Measurements from ENCODE around the gene CTCF. TPM values are rescaled to one million over a fixed set of nuclear protein-coding genes. Genes with fewer than 3 reads are reported as not detected.

Gene CTCF
- total RNA-seq, 1 donor from 2014 or later, result 62.0 TPM

DNA sequence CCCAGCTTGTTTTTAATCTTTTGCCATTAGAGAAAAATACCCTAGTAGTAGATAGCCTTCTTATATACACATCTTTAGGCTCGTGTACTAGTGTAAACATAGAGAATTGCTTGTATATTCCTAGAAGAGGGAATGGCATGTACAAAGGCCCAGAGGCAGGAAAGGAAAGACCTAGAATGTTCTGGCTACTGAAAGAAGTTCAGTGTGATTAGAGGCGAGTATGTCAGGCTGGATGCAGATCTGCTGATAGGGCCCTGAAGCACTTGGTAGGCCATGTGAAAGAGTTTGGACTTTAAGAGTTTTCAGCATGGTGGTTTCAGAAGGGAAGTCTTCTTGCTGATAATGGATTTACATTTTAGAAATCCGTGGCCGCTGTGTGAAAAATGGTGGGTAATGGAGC lies 17.4 kb downstream of the CTCF start:
- FAIRE-seq, result no peak
- DNase-seq (ENCODE audit: low spot score in 2 of 2), result no peak

DNA sequence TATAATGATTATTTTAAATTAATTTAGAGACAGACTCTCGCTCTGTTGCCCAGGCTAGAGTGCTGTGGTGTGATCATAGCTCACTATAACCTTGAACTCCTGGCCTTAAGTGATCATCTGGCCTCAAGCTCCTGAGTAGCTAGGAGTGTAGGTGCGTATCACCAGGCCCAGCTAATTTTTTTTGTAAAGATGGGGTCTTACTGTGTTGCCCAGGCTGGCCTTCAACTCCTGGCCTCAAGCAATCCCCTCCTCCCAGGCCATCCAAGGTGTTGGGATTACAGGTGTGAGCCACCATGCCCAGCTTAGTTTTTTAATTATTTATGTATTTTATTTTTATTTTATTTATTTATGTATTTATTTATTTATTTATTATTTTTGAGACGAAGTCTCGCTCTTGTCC lies 17.9 kb downstream of the CTCF start:
- FAIRE-seq, result no peak
- DNase-seq (ENCODE audit: low spot score in 2 of 2), result no peak

DNA sequence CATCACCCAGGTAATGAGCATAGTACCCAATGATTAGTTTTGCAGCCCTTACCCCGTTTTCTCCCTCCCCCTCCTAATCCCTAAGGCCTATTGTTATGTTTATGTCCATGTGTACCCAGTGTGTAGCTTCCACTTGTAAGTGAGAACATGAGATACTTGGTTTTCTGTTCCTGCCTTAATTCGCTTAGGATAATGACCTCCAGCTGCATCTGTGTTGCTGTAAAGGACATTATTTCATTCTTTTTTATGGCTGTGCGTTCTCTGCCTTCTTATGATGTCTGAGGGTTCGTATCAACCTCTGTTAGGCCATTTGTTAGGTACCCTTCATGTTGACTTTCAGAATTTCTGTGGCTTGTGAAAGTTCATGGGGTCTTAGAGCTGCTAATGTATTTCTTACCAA lies 31.0 kb downstream of the CTCF start:
- FAIRE-seq, result no peak
- DNase-seq (ENCODE audit: low spot score in 2 of 2), result no peak

GRCh38 chr16:67593701-67594100 lies 31.4 kb downstream of the CTCF start:
- DNase-seq (ENCODE audit: low spot score in 2 of 2), result no peak
- FAIRE-seq, result no peak

DNA sequence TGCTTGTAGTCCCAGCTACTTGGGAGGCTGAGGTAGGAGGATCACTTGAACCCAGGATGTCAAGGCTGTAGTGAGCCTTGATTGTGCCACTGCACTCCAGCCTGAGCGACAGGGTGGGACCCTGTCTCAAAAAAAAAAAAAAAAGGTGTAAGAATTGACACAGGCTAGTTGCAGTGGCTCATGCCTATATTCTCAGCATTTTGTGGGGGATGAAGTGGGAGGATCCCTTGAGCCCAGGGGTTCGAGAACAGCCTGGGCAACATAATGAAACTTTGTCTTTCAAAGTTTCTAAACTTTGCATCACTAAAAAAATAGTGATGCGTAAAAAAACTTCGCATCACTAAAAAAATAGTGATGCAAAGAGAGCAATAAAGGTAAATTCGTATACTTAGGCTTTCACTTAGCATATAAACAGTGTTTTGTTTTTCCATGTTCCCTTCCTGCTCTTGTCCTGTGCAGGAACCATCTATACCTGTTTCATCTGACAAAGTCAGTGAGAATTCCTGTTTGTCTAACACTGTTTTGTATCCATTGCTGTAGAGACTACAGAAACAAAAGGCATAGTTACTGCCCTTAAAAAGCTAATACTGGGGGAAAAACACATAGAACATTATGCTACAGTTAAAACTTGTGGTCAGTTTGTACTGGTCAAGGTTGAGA lies 32.1 kb downstream of the CTCF start:
- FAIRE-seq (no peak), DNase-seq (ENCODE audit: low spot score in 2 of 2) (no peak)

DNA sequence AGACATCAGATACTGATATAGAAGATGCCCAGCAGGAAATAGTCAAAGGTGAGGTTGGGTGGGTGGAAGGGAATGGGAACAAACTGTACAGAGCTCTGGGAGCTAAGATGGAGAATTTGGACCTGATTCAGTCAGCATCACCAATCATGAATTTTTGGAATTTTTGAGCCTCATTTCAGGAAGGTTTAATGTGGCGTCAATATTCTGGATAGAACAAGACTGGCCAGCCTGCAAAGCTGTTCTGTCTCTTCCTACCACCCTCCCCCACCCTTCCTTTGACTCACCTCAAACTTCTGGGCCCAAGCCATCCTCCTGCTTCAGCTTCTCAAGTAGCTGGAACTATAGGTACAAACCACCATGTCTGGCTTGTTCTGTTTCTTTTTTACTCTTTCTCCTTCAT lies 32.6 kb downstream of the CTCF start:
- DNase-seq (ENCODE audit: low spot score in 2 of 2) (no peak), FAIRE-seq (no peak)

GRCh38 chr16:67598527-67598926 lies 36.2 kb downstream of the CTCF start:
- no peak for FAIRE-seq
- DNase-seq (ENCODE audit: low spot score in 2 of 2), result no peak

DNA sequence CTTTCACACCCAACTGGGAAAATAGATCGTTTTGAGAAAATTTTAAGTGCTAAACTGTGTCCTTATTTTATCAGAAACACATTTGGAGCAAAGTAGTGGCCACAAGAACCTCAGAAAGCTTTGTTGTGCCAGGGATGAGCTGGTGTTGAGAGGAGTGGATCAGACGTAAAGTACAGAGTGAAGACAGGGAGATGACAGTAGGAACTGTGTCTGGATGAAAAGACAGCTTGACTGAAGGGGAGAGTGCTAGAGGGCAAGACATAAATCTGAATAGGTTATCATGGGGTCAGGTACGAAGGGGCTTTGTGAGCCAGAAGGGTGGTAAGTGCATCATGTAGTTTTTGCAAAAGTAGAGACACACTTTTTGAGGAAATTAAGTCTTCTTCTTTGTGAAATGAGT lies 43.3 kb downstream of the CTCF start:
- no peak for DNase-seq (ENCODE audit: low spot score in 2 of 2)
- no peak for FAIRE-seq

DNA sequence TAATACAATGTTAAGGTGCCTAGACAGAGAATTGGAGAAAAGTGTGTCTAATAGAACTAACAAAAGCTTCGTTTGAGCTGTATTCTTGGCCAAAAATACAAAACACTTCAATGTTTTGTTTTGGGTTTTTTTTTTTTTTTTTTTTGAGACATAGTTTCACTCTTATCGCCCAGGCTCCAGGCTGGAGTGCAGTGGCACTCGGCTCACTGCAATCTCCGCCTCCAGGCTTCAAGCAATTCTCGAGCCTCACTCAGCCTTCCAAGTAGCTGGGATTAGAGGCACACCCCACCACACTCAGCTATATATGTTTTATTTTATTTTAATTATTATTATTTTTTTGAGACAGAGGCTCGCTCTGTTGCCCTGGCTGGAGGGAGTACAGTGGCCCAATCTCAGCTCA lies 44.3 kb downstream of the CTCF start:
- FAIRE-seq (no peak), DNase-seq (ENCODE audit: low spot score in 2 of 2) (no peak)

GRCh38 chr16:67608364-67608763 lies 46.0 kb downstream of the CTCF start:
- no peak for FAIRE-seq
- no peak for DNase-seq (ENCODE audit: low spot score in 2 of 2)

GRCh38 chr16:67613808-67614207 lies 51.5 kb downstream of the CTCF start:
- FAIRE-seq (no peak), DNase-seq (ENCODE audit: low spot score in 2 of 2) (no peak)

- FAIRE-seq, result no peak
- DNase-seq (ENCODE audit: low spot score in 2 of 2), result no peak
These were observed 65.9 kb downstream of the CTCF start for GRCh38 chr16:67628216-67628615.

GRCh38 chr16:67632415-67633172 lies 70.3 kb downstream of the CTCF start:
- DNase-seq (ENCODE audit: low spot score in 2 of 2) (peak in 1 of 2 donors; percentile 17), FAIRE-seq (no peak)

- DNase-seq (ENCODE audit: low spot score in 2 of 2) (no peak), FAIRE-seq (no peak)
These were observed 74.4 kb downstream of the CTCF start for GRCh38 chr16:67636713-67637112.

DNA sequence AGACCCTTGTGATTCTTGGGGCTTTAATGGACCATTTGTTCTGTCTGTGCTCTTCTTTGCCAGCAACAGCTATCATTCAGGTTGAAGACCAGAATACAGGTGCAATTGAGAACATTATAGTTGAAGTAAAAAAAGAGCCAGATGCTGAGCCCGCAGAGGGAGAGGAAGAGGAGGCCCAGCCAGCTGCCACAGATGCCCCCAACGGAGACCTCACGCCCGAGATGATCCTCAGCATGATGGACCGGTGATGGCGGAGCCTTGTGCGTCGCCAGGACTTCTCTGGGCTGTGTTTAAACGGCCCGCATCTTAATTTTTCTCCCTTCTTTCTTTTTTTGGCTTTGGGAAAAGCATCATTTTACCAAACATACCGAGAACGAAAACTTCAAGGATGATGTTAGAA lies 75.3 kb downstream of the CTCF start:
- no peak for FAIRE-seq

DNA sequence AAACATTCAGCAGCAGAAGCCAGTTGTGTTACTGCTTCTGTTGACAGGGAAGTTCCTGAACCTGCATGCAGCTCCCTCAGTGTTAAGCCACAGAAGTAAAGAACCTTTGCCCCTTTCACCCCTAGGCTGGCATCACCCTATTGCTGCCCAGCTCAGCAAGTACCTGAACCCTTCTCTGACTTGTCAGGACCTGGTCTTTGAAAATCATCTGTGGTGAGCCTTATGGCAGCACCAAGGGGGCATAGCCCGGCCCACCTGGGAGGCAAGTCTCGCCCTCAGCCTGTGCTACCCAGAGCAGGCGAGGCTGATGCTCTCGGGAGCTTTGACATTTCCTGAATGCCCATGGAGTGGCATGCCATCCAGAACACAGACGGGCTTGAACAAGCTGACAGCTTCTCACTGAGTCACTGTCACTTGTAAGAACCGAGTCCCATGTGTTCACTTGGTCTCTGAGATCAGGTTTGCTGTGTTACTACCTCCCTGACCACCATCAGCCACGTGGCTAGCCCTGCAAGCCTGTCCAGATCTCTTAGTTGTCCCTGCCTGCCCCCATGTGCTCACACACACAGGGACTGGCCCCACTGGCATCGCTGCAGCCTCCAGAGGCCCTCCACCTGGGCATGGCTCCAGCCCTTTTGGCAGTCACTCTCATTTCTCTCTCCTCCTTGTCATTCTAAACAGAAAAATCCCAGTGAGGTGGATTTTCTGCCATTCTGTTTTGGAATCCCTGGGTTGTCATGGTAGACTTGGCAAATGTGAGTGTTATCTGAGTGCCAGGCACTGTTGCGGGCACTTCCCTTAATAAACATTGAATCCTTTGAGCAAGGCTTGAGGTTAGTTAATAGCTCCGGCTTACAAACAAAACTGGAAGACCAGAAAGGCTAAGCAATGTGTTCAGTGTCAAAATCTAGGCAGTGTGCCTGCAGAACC lies 79.7 kb downstream of the CTCF start:
- no peak for FAIRE-seq
- DNase-seq (ENCODE audit: low spot score in 2 of 2), result peak; percentile 59 to 71

More for the DNA sequence above, 75.3 kb downstream of the CTCF start:
- no peak for DNase-seq (ENCODE audit: low spot score in 2 of 2)

- DNase-seq (ENCODE audit: low spot score in 2 of 2) (no peak), FAIRE-seq (no peak)
These were observed 81.7 kb downstream of the CTCF start for GRCh38 chr16:67644038-67644437.

GRCh38 chr16:67645397-67646121 lies 83.2 kb downstream of the CTCF start:
- no peak for FAIRE-seq
- DNase-seq (ENCODE audit: low spot score in 2 of 2), result peak in 1 of 2 donors; percentile 26

GRCh38 chr16:67647111-67647651 lies 84.9 kb downstream of the CTCF start:
- FAIRE-seq (no peak), DNase-seq (ENCODE audit: low spot score in 2 of 2) (no peak)

GRCh38 chr16:67647681-67648080 lies 85.4 kb downstream of the CTCF start:
- DNase-seq (ENCODE audit: low spot score in 2 of 2) (peak in 1 of 2 donors; percentile 33), FAIRE-seq (no peak)

Measured in frontal cortex (tissue), 4 donors.